Raji (cell line): ENCODE measurements around the gene SLC45A3.
A peak's percentile ranks its signal among the peaks of the same experiment; 100 is the strongest.

ENCODE experiments used
- POLR2A ChIP-seq: IDR thresholded peaks from 2 replicates; pipeline ENCODE4 v1.6.1; 2011; ENCODE audit warnings: low read depth, low read length, control low read depth; ENCODE audit not compliant: insufficient read depth

Gene SLC45A3

DNA sequence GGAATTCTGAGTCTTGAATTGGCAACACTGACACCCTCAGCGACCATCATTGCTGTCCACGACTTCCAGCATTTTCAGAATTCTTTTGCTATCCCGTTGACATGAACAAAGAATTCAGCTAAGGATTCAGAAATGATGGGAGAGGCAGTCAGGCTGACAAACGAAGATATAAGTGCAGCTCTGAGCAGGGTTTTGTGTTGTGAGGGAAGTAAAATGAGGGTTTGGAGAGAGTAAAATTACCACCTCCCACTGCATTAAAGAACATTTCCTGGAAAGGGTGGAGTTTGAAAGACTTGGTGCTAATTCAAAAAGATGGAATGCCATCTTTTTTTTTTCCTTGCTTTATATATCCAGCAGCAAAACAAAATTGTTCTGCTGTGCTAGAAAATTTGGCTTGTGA lies 43.6 kb downstream of the SLC45A3 start:
- no peak for TF ChIP-seq POLR2A

DNA sequence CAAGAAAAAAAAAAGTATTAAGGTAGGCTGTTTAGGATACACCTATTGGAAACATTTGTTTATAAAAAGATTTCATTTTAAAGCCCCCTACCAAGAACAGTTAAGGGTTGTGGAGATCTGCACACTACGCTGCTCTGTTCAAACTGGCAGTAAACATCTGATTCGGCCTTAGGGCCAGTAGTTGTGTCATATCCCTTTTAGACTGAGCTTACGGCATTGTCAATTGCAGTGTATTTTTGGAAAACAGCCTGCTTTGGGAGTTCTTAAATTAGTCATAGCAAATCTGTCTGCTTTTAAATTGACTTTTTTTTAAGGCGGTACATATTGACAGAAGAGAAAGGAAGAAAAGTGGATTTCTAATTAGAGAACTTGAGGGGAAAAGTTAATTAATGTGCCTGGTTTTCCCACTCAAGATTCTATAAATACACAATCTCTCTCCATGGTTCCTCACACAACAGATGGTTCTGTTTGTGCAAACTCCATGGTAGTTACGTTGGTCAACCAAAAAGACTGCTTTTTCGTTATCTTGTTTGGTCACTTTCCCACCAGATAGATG lies 46.8 kb downstream of the SLC45A3 start:
- no peak for TF ChIP-seq POLR2A

DNA sequence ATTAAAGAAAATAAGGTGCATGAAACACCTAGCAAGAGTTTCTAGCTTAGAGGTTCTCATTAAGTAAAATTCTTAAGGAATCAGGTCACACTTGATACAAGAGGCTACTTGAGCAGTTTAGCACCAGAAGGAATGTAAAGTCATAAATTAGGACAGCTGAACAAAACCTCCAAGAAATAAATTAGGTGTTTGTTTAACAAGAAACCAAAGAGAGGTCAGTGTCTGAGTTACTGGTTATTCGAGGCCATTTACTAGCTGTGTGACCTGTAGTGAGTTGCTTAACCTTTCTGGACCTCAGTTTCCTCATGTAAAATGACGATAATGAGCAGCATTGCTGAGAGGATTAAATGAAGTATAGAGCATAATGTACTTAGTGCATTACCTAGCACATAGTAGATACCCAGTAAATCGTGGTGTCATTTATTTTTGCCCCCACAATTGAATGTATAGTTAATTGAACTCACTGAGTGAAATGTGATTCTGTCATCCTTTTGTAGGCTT lies 47.6 kb downstream of the SLC45A3 start:
- TF ChIP-seq POLR2A = no peak

DNA sequence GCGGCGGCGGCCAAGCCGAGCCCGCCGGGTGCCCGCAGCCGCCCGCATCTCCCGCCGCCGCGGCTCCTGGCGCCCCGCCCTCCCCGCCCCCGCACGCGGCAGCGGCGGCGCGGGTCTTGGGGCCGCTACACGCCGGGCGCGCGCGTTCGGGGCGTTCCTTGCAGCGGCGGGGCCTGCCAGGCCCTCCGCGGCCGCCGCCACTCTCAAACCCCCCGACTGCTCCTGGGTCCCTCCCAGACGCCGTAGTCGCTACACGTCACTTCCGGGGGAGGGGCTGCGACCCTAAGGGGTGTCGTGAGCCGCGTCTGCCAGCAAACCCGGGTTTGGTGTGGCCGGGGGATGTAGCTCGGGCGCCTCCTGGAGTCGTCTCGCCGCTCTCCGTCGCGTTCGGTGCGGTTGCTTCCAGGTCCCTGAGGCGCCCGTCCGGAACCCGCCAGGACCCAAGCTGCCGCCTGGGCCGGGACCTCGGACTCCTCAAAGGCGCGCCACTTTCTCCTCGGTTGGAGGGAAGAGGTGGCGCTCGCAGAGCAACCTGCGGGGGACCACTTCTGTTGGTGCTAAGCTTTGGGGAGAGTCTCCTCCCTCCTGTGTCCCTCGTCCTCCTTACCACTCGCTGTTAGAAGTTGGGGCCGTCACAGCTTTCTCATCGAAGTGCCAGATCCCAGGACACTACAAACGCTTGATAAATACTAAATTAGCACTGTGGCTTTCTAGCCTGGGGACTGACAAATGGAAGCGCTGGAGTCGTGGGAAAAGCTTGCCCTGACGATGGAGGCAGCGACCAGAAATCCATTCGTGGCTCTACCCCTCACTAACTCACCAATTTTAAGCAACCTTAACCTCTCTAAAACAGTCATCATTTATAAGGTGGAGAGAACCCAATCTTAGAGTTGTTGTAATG lies 48.3 kb downstream of the SLC45A3 start, which contains the start of gene ELK4:
ELK4 (minus strand) TSS at position 244 of the 901 bp plus-strand sequence. CDS start 8,129 bp downstream, outside the sequence.
- TF ChIP-seq POLR2A = peak; percentile 86

DNA sequence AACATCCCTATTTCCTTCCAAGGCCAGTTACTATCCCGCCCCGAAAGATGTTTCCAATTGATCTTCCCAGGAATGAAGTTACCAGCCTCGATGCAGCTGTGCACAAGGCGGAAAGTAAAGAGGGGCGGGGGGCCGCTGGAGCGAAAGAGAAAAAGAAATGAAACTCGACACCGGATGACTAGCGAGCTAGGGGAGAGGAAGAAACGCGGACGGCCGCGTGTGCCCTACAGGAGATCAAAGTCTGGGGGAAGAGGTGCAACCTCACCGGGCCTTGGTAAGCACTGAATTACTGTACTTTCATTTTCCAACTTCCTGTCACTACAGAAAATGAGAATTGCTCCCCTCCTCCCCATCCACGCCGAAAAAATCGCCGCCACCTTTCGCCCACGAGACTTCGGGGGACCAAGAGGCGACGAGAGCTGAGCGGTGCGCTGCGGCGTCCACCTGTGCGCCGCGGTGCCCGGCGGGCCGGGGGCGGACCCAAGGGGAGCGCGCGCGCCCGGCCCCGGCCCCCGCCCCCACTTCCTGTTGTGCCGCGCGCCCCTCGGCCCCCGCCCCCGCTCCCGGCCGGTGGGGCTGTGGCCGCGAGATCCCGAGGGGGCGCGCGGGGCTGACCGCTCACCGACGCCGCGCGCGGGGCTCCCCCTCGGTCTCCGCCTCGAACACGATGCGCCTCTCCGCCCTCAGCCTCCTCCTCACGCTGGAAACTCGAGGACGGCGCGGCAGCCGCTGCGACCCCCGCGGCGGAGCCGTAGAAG lies 49.1 kb downstream of the SLC45A3 start:
- TF ChIP-seq POLR2A = peak; percentile 72

DNA sequence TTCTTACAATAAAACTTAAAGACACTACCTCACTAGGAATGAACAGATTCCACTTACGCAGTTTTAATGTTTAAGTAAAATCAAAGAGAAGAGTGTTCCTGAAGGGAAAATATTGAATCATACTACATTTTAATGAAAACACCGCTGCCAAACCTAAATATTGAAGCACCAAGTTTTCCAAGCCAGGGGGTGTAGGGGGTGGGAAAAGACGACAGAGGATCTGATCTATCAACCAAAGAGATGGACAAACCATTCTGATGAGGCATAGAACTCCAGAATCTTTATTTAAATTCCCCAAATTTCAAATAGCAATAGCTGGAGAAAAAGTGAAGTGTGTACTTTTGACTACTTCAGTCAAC lies 49.7 kb downstream of the SLC45A3 start:
- no peak for TF ChIP-seq POLR2A

DNA sequence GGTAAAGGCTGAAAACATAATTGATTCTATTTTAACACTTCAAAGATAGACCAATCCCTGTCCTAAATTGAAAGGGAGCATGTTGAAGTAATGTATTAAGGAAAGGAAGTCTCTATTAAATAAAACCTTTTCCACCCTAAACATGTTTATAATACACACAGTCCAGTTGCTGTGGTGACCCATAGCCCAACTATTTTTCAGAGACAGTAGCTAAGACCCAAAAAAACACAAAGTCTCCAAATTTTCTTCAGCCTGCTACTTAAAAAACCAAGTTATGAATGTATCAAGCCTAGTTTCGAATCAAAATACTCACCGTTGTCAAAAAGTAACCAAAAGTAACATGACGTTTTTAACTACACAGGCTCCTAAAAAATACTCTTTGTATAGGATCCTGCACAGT lies 50.1 kb downstream of the SLC45A3 start:
- no peak for TF ChIP-seq POLR2A

DNA sequence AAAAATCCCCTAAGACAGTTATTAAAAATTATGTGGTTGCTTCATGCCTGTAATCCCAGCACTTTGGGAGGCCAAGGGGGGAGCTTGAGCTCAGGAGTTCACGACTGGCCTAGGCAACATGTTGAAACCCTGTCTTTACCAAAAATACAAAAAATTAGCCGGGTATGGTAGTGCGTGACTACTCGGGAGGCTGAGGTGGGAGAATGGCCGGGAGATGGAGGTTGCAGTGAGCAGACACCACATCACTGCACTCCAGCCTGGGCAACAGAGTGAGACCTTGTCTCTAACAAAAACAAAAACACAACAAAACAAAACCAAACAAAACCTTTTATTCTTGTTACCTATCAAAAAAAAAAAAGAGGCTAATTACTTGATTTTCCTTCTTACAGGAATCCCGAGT lies 50.6 kb downstream of the SLC45A3 start:
- 0 out of 2 replicates have a peak, but pooled peaks have one; percentile 30 for TF ChIP-seq POLR2A

DNA sequence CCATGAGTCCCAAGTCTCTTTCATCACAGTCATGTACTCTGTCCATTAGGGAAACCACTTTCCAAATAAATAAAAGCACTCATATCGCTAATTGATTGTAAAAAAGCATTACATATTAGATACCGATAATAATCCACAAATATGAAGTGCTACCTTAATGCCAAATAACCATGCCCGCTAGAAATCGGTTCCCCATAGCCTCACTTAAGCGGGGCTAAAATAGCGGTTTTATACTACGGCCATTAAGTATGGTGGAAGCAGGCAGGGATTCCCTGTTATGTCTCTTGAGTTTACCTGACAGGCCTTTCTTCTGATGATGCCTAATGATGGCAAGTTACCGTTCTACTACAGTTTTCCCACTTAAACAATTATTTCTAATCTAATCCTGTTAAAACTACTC lies 52.4 kb downstream of the SLC45A3 start:
- no peak for TF ChIP-seq POLR2A

DNA sequence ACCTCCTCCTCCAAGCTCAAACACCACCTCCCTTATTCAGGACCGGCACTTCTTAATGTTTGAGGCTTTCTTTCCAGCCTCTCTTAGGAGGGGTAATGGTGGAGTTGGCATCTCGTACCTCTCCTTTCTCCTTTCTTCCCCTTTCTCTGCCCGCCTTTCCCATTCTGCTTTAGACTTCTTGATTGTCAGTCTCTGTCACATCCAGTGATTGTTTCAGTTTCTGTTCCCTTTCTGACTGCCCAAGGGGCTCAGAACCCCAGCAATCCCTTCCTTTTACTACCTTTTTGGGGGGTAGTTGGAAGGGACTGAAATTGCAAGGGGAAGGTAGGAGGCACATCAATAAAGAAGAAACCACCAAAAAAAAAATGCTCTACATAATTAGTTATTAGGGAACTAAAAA lies 54.1 kb downstream of the SLC45A3 start:
- TF ChIP-seq POLR2A = no peak

DNA sequence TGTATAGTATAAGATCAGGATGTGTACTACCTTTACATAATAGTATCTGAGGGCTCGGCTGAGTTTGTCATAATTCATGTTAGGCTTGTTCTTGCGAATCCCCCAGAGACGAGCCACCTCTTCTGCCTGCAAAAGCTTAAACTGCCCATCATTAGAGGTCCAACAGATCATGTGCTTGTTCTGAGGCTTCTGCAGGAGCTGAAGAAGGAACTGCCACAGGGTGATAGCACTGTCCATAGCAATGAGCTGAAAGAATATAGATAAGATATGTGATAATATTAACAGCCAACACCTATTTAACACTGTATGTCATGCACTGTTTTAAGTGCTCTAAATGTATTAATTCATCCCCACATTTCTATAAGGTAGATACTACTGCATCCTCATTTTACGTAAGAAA lies 56.7 kb downstream of the SLC45A3 start:
- TF ChIP-seq POLR2A = no peak

DNA sequence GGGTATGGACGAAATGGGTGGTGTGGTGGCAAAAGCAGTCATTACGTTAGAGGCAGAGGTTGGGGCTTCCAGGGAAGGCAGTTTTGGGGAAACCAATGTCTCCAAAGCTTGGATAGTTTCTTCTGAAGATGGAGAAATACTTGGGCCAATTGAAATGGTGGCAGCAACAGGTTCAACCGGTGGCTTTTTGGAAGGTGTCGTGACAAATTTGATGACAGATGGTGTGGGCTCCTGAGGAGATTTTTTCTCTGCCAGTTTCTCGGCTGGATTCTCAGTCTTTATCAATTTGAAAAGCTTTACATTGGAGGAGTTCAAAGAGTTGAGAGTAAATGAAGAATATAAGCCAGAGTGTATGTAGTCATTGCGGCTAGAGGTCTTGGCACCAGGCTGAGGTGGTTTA lies 60.0 kb downstream of the SLC45A3 start:
- no peak for TF ChIP-seq POLR2A

DNA sequence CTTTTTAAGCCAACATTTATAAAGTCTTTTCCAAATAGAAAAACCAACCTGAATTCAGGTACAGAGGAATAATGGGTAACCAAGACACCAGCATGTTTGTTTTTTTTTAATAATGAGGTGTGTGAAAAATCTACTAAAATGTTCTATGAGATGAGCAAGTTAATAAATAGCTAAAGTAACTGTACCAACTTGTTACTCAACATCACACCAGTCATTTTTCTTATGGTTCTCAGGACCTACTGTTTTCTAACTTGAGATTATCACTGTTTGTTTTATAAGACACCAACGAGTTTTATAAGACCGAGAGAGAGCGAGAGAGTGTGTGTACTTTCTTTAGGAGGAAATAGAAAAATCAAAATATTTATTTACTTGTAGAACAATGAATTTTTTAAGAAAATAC lies 60.9 kb downstream of the SLC45A3 start:
- TF ChIP-seq POLR2A = no peak

DNA sequence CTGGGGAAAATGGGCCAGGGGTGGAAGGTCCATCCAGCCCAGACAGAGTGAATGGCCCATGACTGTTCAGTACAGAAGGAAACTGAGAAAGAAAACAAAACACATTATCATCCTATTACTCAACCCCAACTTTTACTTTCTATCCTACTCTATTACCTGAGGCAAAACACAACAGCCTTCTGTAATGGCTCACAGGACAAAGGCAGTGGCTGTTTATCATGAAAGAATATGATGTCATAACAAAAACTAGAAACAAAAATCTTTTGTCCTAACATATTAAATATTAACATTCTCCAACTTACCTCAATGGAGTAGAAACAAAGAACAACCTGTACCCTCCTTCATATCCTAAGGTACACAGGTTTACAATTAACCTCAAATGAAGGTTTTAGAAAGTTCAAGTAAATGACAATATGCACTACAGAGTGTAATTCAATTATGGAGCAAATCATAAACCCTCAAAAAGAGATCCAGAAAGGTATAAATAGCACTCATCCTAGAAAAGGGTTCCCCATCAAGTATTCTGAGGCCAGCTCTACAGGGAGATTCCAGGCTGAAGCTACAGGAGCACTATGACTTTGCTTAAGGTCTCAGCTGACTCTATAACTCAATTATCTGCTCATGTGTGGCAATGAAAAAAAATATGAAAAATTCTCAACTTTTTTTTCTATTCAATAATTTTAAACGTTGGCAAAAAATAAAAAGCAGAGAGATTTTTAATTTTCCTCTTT lies 63.6 kb downstream of the SLC45A3 start:
- TF ChIP-seq POLR2A = no peak

DNA sequence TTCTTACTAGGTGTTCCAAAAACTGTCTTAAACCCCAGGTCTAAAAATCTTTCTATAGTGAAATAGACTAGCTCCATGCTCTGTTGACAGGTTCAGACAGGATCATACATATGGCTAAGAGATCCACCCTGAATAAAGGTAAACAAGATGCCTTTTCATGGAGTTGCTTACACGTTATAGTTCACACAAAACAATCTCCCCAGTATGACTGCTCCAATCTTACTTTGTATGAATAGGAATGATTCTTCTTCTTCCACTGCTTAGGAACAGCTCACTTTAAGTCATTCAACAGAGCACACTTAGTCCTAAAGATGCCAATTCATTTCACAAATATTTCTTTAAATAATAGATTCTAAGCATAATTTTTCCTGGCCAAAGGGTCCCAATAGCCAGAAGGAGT lies 64.5 kb downstream of the SLC45A3 start:
- no peak for TF ChIP-seq POLR2A
